Measurements from ENCODE around the gene DHRS3.

DHRS3 gene

GRCh38 chr1:12617511-12617900 lies 504 bp downstream of the DHRS3 start:
- DNase-seq (ENCODE audit: low read depth in 2 of 2, low spot score in 1 of 2), result no peak

- DNase-seq (ENCODE audit: low read depth in 2 of 2, low spot score in 1 of 2), result no peak
Observed at GRCh38 chr1:12616709-12617373, 1.2 kb downstream of the DHRS3 start.

GRCh38 chr1:12615865-12616708 lies 1.9 kb downstream of the DHRS3 start:
- no peak for DNase-seq (ENCODE audit: low read depth in 2 of 2, low spot score in 1 of 2)

GRCh38 chr1:12615159-12615864 lies 2.7 kb downstream of the DHRS3 start:
- DNase-seq (ENCODE audit: low read depth in 2 of 2, low spot score in 1 of 2), result no peak

- DNase-seq (ENCODE audit: low read depth in 2 of 2, low spot score in 1 of 2), result no peak
Observed at GRCh38 chr1:12614402-12615158, 3.4 kb downstream of the DHRS3 start.

- no peak for DNase-seq (ENCODE audit: low read depth in 2 of 2, low spot score in 1 of 2)
Observed at GRCh38 chr1:12613180-12613579, 4.8 kb downstream of the DHRS3 start.

GRCh38 chr1:12610941-12611340 lies 7.1 kb downstream of the DHRS3 start:
- no peak for DNase-seq (ENCODE audit: low read depth in 2 of 2, low spot score in 1 of 2)

GRCh38 chr1:12610305-12610935 lies 7.6 kb downstream of the DHRS3 start:
- no peak for DNase-seq (ENCODE audit: low read depth in 2 of 2, low spot score in 1 of 2)

GRCh38 chr1:12609469-12610003 lies 8.5 kb downstream of the DHRS3 start:
- no peak for DNase-seq (ENCODE audit: low read depth in 2 of 2, low spot score in 1 of 2)

- no peak for DNase-seq (ENCODE audit: low read depth in 2 of 2, low spot score in 1 of 2)
Observed at GRCh38 chr1:12608311-12608957, 9.6 kb downstream of the DHRS3 start.

- DNase-seq (ENCODE audit: low read depth in 2 of 2, low spot score in 1 of 2), result no peak
Observed at GRCh38 chr1:12607263-12607662, 10.7 kb downstream of the DHRS3 start.

GRCh38 chr1:12604986-12605385 lies 13.0 kb downstream of the DHRS3 start:
- DNase-seq (ENCODE audit: low read depth in 2 of 2, low spot score in 1 of 2), result no peak

GRCh38 chr1:12604114-12604874 lies 13.7 kb downstream of the DHRS3 start:
- DNase-seq (ENCODE audit: low read depth in 2 of 2, low spot score in 1 of 2), result peak in 1 of 2 donors; percentile 53

- no peak for DNase-seq (ENCODE audit: low read depth in 2 of 2, low spot score in 1 of 2)
Observed at GRCh38 chr1:12603224-12603623, 14.8 kb downstream of the DHRS3 start.

GRCh38 chr1:12602659-12603024 lies 15.4 kb downstream of the DHRS3 start:
- DNase-seq (ENCODE audit: low read depth in 2 of 2, low spot score in 1 of 2), result no peak

- no peak for DNase-seq (ENCODE audit: low read depth in 2 of 2, low spot score in 1 of 2)
Observed at GRCh38 chr1:12601700-12602658, 16.0 kb downstream of the DHRS3 start.

GRCh38 chr1:12600880-12601633 lies 17.0 kb downstream of the DHRS3 start:
- DNase-seq (ENCODE audit: low read depth in 2 of 2, low spot score in 1 of 2), result no peak

Measured in stimulated activated CD8-positive, alpha-beta memory T cell treated with anti-CD3 and anti-CD28 coated beads, Interleukin-4, amount 100 ng/mL, for 4 hours (primary cell).